HepG2 (cell line): Measurements from ENCODE around the gene PLVAP. TPM values are rescaled to one million over a fixed set of nuclear protein-coding genes. Genes with fewer than 3 reads are reported as not detected.

ENCODE experiments used
- AHR ChIP-seq: IDR thresholded peaks from 2 replicates; pipeline ENCODE4 v1.6.1; 2018; ENCODE audit warnings: missing genetic modification reagents, missing compliant biosample characterization
- CCDC6 ChIP-seq: sonication (generic); formaldehyde crosslinking; IDR thresholded peaks from 2 replicates; pipeline ENCODE4 v1.8.1; 2022; ENCODE audit warnings: mild to moderate bottlenecking, missing genetic modification reagents, moderate library complexity
- CENPX ChIP-seq: sonication (generic); formaldehyde crosslinking; IDR thresholded peaks from 2 replicates; pipeline ENCODE4 v1.9.0; 2021; ENCODE audit warnings: mild to moderate bottlenecking, missing genetic modification reagents, moderate library complexity
- CSRNP1 ChIP-seq: sonication (generic); formaldehyde crosslinking; IDR thresholded peaks from 2 replicates; pipeline ENCODE4 v1.8.1; 2023; ENCODE audit warnings: mild to moderate bottlenecking, missing genetic modification reagents
- HDAC2 ChIP-seq: sonication (generic); formaldehyde crosslinking; IDR thresholded peaks from 2 replicates; pipeline ENCODE4 v1.4.0; 2020; ENCODE audit warnings: missing genetic modification reagents
- HNRNPLL ChIP-seq: fragments of 200-400 bp; formaldehyde crosslinking; IDR thresholded peaks from 2 replicates; pipeline ENCODE4 v1.6.1; 2017; ENCODE audit warnings: mild to moderate bottlenecking, low read depth, low read length; ENCODE audit not compliant: poor library complexity, severe bottlenecking
- KLF16 ChIP-seq, 2 experiments: sonication (generic) in 1 of 2; formaldehyde crosslinking in 1 of 2; IDR thresholded peaks; 2 replicates each; pipeline versions ENCODE4 v1.6.1 to v1.8.0; 2016 to 2023; ENCODE audit warnings: missing genetic modification reagents in 2 of 2, missing compliant biosample characterization in 1 of 2
- MYC ChIP-seq: sonication (generic); formaldehyde crosslinking; IDR thresholded peaks from 2 replicates; pipeline ENCODE4 v1.9.0; 2021; ENCODE audit warnings: missing genetic modification reagents, borderline replicate concordance
- NKX3-1 ChIP-seq: sonication (generic); formaldehyde crosslinking; IDR thresholded peaks from 2 replicates; pipeline ENCODE4 v1.5.0; 2020; ENCODE audit warnings: missing genetic modification reagents
- SIX4 ChIP-seq: sonication (generic); formaldehyde crosslinking; IDR thresholded peaks from 2 replicates; pipeline ENCODE4 v1.4.0; 2020; ENCODE audit warnings: missing genetic modification reagents
- THAP9 ChIP-seq: sonication (generic); formaldehyde crosslinking; IDR thresholded peaks from 2 replicates; pipeline ENCODE4; 2020; ENCODE audit warnings: missing genetic modification reagents, mild to moderate bottlenecking, borderline replicate concordance
- ZNF143 ChIP-seq: sonication (generic); formaldehyde crosslinking; IDR thresholded peaks from 2 replicates; pipeline ENCODE4 v1.4.0; 2020; ENCODE audit warnings: missing genetic modification reagents
- ZNF230 ChIP-seq: sonication (generic); formaldehyde crosslinking; IDR thresholded peaks from 2 replicates; pipeline ENCODE4 v1.4.0; 2020; ENCODE audit warnings: mild to moderate bottlenecking, missing genetic modification reagents
- ZNF331 ChIP-seq: sonication (generic); formaldehyde crosslinking; IDR thresholded peaks from 2 replicates; pipeline ENCODE4 v1.4.0; 2020; ENCODE audit warnings: missing genetic modification reagents
- ZNF609 ChIP-seq: sonication (generic); formaldehyde crosslinking; IDR thresholded peaks from 2 replicates; pipeline ENCODE4 v1.4.0; 2020; ENCODE audit warnings: mild to moderate bottlenecking, missing genetic modification reagents, borderline replicate concordance
- polyA plus RNA-seq, 8 experiments: library from polyadenylated mRNA; depleted of rRNA in 3 of 8; stranded (reverse) in 7 of 8; unstranded in 1 of 8; fragments of >200 nt; fragmentation: Illumina TruSeq in 4 of 8; extraction: Trizol in 4 of 8; gene quantifications; 2 replicates each; pipeline versions ENCODE4 v1.2.1 to v1.2.3, GENCODE V29; 2011 to 2016; ENCODE audit warnings: low read depth in 4 of 8, missing spikeins in 1 of 8, mixed read lengths in 1 of 8; ENCODE audit not compliant: insufficient read depth in 1 of 8
- total RNA-seq, 5 experiments: library from RNA; depleted of rRNA; stranded (reverse); fragments of >200 nt; fragmentation: Illumina TruSeq; extraction: Trizol; gene quantifications; 2 replicates each; pipeline ENCODE4 v1.2.3, GENCODE V29; 2016; ENCODE audit warnings: low read depth in 1 of 5

Gene PLVAP
- total and polyA plus RNA-seq, 2 of the 13 experiments (the other 11 are each of a cell fraction or from before 2014, with no cell fraction given): 0.26 TPM; not detected in 1

GRCh38 chr19:17390665-17391370 is 13.7 kb upstream of the PLVAP start (continued):
- TF ChIP-seq MYC (CRISPR knock-in tag) (peak; percentile 64; the same call in 1 of the 2 replicates), NKX3-1 (CRISPR knock-in tag) (no peak), CENPX (CRISPR knock-in tag) (no peak), KLF16 (CRISPR knock-in tag; IDR thresholded peaks at IDR 0.05) (peak in 1 of 2 experiments; percentile 44; a peak in 1 of 4 replicates), SIX4 (CRISPR knock-in tag) (no peak), CCDC6 (CRISPR knock-in tag) (no peak; the same call in 1 of the 2 replicates), AHR (CRISPR knock-in tag) (no peak), HNRNPLL (peak; percentile 96), THAP9 (CRISPR knock-in tag) (no peak), ZNF609 (CRISPR knock-in tag) (no peak), ZNF230 (no peak), HDAC2 (CRISPR knock-in tag) (0 out of 2 replicates have a peak, but pooled peaks have one; percentile 7), ZNF331 (0 out of 2 replicates have a peak, but pooled peaks have one; percentile 26), CSRNP1 (CRISPR knock-in tag) (no peak), ZNF143 (CRISPR knock-in tag) (no peak)
